Stimulated activated CD8-positive, alpha-beta memory T cell treated with anti-CD3 and anti-CD28 coated beads, Interleukin-4, amount 100 ng/mL, for 48 hours (primary cell): ENCODE data around the gene THBS3.

Source experiments
- DNase-seq: peaks from one replicate; pipeline ENCODE4 v3.0.0-alpha.2; 2020

Gene THBS3

GRCh38 chr1:155186794-155187455 is 20.8 kb downstream of the THBS3 start:
- no peak for DNase-seq

GRCh38 chr1:155186067-155186793 is 21.5 kb downstream of the THBS3 start:
- DNase-seq: no peak

- no peak for DNase-seq
Observed at GRCh38 chr1:155185783-155186066, 22.0 kb downstream of the THBS3 start.

GRCh38 chr1:155184835-155185782 is 22.6 kb downstream of the THBS3 start:
- DNase-seq: no peak

GRCh38 chr1:155184351-155184811 is 23.3 kb downstream of the THBS3 start:
- no peak for DNase-seq

- DNase-seq: no peak
Observed at GRCh38 chr1:155183775-155184221, 23.9 kb downstream of the THBS3 start.

- no peak for DNase-seq
Observed at GRCh38 chr1:155182052-155182550, 25.6 kb downstream of the THBS3 start.

GRCh38 chr1:155181371-155182051 is 26.2 kb downstream of the THBS3 start:
- DNase-seq: no peak

GRCh38 chr1:155179112-155180031 is 28.3 kb downstream of the THBS3 start:
- peak; percentile 6 for DNase-seq

GRCh38 chr1:155178441-155179111 is 29.1 kb downstream of the THBS3 start:
- peak; percentile 16 for DNase-seq

GRCh38 chr1:155177918-155178281 is 29.8 kb downstream of the THBS3 start:
- DNase-seq: peak; percentile 18

GRCh38 chr1:155177192-155177917 is 30.3 kb downstream of the THBS3 start:
- DNase-seq: peak; percentile 17

- DNase-seq: peak; percentile 96
Observed at GRCh38 chr1:155176544-155177071, 31.1 kb downstream of the THBS3 start.

- DNase-seq: peak; percentile 57
Observed at GRCh38 chr1:155175927-155176371, 31.7 kb downstream of the THBS3 start.

- peak; percentile 24 for DNase-seq
Observed at GRCh38 chr1:155175281-155175926, 32.3 kb downstream of the THBS3 start.

- peak; percentile 69 for DNase-seq
Observed at GRCh38 chr1:155174324-155175280, 33.1 kb downstream of the THBS3 start.

GRCh38 chr1:155173478-155174323 is 34.0 kb downstream of the THBS3 start, which contains the start of gene TRIM46:
TSS of gene TRIM46 (plus strand) at chr1:155173849. CDS start at chr1:155173967, 118 bp downstream.
- DNase-seq: peak; percentile 85
